Mesothelial cell of epicardium (in vitro differentiated cells): ENCODE results near the gene RARB. TPM values are rescaled to one million over a fixed set of nuclear protein-coding genes. Genes with fewer than 3 reads are reported as not detected.
A peak's percentile ranks its signal among the peaks of the same experiment; 100 is the strongest.

ENCODE experiments used
- DNase-seq, 2 experiments: peaks; one replicate each; pipeline ENCODE4 v3.0.0; 2021; ENCODE audit warnings: low spot score in 2 of 2; ENCODE audit not compliant: unreplicated experiment in 2 of 2
- H3K27ac Mint-ChIP-seq: 2 replicates; pipeline ENCODE4 v1.8.0; 2021; ENCODE audit warnings: mixed read lengths
- H3K27me3 Mint-ChIP-seq: 2 replicates; pipeline ENCODE4 v1.8.0; 2021; ENCODE audit warnings: low read depth, mixed read lengths
- H3K36me3 Mint-ChIP-seq: 2 replicates; pipeline ENCODE4 v1.8.0; 2021; ENCODE audit warnings: mixed read lengths
- H3K4me1 Mint-ChIP-seq: 2 replicates; pipeline ENCODE4 v1.8.0; 2021; ENCODE audit warnings: mixed read lengths
- H3K4me3 Mint-ChIP-seq: 2 replicates; pipeline ENCODE4 v1.8.0; 2021; ENCODE audit warnings: mild to moderate bottlenecking, moderate library complexity, mixed read lengths
- H3K9me3 Mint-ChIP-seq: 2 replicates; pipeline ENCODE4 v1.8.0; 2021; ENCODE audit warnings: mixed read lengths
- CTCF ChIP-seq: fragments of 200-600 bp; sonication (generic); IDR thresholded peaks from one replicate; pipeline ENCODE4 v1.5.0; 2021; ENCODE audit warnings: antibody characterized with exemption; ENCODE audit not compliant: unreplicated experiment
- total RNA-seq: library from RNA; stranded (reverse); gene quantifications from 3 replicates; pipeline ENCODE4 v1.2.1, GENCODE V29; 2021

The RARB gene
- total RNA-seq, 1 donor from 2014 or later: 117 TPM

DNA sequence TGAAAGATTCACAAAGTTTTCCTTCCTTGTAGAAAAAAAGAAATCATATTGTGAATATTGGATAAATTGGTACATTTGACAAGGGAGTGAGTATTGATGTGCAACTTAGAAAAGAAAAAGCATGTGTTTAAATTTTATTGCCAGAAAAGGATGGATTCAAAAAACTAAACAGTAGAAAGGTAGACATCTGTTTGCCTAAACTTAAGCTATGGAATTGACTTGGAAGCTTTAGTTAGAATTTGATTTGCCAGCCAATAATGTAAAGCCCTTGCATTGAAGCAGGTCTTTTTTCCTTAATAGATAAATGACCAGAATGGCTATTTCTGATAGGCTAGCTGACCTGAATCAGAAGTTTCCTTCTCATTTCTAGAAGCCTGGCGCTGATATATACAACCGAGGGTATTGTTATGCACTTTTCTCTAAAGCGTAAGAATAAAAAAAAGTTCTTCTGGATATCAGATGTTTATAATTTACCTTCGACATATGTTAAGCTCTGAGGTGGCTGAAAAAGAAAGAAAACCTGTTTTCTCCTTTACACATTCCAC is 4.2 kb downstream of the RARB start:
- Mint-ChIP-seq H3K27me3 (no peaks in the 10 kb centered on the region), H3K36me3 (peaks cover 3% of the 10 kb centered on the region), H3K9me3 (no peaks in the 10 kb centered on the region), H3K27ac (peak overlapping the region; percentile 100), H3K4me3 (peak overlapping the region; percentile 100), H3K4me1 (peaks cover 55% of the 10 kb centered on the region)
- no peak for DNase-seq
- no peak for TF ChIP-seq CTCF

GRCh38 chr3:25433106-25433505 is 5.0 kb downstream of the RARB start:
- DNase-seq: no peak
- peak overlapping the region; percentile 62 for H3K4me3 Mint-ChIP-seq
- H3K27ac Mint-ChIP-seq: peak overlapping the region; percentile 95

DNA sequence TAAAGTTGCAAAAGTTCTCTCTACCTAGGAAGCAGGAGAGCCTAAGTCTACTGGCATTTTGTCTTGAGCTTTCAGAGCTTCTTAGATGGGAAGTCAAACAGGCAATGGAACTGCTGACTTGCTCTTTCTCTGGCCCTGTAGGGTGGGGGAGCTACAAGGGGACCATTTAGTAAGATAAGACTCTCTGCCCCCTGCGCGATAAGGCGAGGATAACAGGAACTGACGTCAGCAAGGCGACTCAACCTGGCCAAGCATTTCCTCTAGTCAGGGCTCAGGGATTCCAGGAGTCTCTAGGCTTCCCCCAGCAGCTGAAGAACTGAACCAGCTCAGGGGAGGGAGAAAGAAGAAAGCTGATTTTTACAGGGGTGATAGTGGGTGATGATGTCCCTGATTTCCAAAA is 5.8 kb downstream of the RARB start:
- Mint-ChIP-seq H3K27me3 (no peaks in the 10 kb centered on the region), H3K36me3 (peaks cover 5% of the 10 kb centered on the region), H3K9me3 (no peaks in the 10 kb centered on the region), H3K27ac (peak overlapping the region; percentile 95), H3K4me3 (peak overlapping the region; percentile 62), H3K4me1 (peaks cover 64% of the 10 kb centered on the region)
- DNase-seq: no peak
- TF ChIP-seq CTCF: no peak

More at GRCh38 chr3:25433106-25433505, 5.0 kb downstream of the RARB start:
- peaks cover 5% of the 10 kb centered on the region for H3K36me3 Mint-ChIP-seq
- TF ChIP-seq CTCF: no peak
- H3K27me3 Mint-ChIP-seq: no peaks in the 10 kb centered on the region
- H3K4me1 Mint-ChIP-seq: peaks cover 56% of the 10 kb centered on the region
- H3K9me3 Mint-ChIP-seq: no peaks in the 10 kb centered on the region

DNA sequence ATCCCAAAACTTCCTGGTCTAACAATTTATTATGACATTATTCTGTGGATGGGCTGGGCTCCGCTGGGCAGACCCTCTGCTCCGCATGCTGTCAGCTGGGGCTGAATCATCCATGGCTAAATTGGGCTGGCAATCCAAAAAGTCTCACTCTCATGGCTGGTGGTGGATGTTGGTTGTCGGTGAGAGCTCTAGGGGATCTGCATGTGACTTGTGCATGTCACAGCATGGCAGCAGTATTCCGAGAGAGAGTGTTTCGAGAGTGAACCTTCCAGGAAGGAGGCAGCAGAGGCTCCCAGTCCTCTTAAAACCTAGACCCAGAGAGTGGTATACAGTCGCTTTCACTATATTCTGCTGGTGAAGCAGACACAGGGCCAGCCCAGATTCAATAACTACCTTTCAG is 9.9 kb downstream of the RARB start:
- H3K27me3 Mint-ChIP-seq: no peaks in the 10 kb centered on the region
- peaks cover 4% of the 10 kb centered on the region for H3K9me3 Mint-ChIP-seq
- DNase-seq: no peak
- peaks cover 21% of the 10 kb centered on the region for H3K36me3 Mint-ChIP-seq
- peaks cover 70% of the 10 kb centered on the region for H3K4me1 Mint-ChIP-seq
- no peak for TF ChIP-seq CTCF
- peak overlapping the region; percentile 76 for H3K27ac Mint-ChIP-seq
- peak overlapping the region; percentile 38 for H3K4me3 Mint-ChIP-seq

- peaks cover 60% of the 10 kb centered on the region for H3K4me1 Mint-ChIP-seq
Observed at GRCh38 chr3:25438791-25439555, 10.9 kb downstream of the RARB start.

More at GRCh38 chr3:25438791-25439555, 10.9 kb downstream of the RARB start:
- DNase-seq: no peak
- TF ChIP-seq CTCF: no peak
- Mint-ChIP-seq H3K27ac (peak overlapping the region; percentile 76), H3K27me3 (no peaks in the 10 kb centered on the region), H3K4me3 (no peak overlapping the region), H3K36me3 (peaks cover 21% of the 10 kb centered on the region), H3K9me3 (peaks cover 4% of the 10 kb centered on the region)
